ENCODE results near the gene GHRH.

Gene GHRH

GRCh38 chr20:37235065-37235464, 26.5 kb downstream of the GHRH start:
- no peak for DNase-seq

GRCh38 chr20:37234254-37234581, 27.4 kb downstream of the GHRH start:
- DNase-seq, result no peak

- peak; percentile 71 for DNase-seq
Observed at GRCh38 chr20:37233548-37234253, 27.9 kb downstream of the GHRH start.

- DNase-seq, result peak; percentile 84
Observed at GRCh38 chr20:37231947-37232630, 29.5 kb downstream of the GHRH start.

GRCh38 chr20:37230200-37230599, 31.4 kb downstream of the GHRH start:
- DNase-seq, result no peak

- DNase-seq, result no peak
Observed at GRCh38 chr20:37229357-37229756, 32.3 kb downstream of the GHRH start.

- DNase-seq, result no peak
Observed at GRCh38 chr20:37228656-37229055, 33.0 kb downstream of the GHRH start.

- DNase-seq, result no peak
Observed at GRCh38 chr20:37228082-37228481, 33.5 kb downstream of the GHRH start.

GRCh38 chr20:37226889-37227288, 34.7 kb downstream of the GHRH start:
- no peak for DNase-seq

GRCh38 chr20:37225146-37225545, 36.5 kb downstream of the GHRH start:
- no peak for DNase-seq

GRCh38 chr20:37223053-37223452, 38.6 kb downstream of the GHRH start:
- no peak for DNase-seq

- no peak for DNase-seq
Observed at GRCh38 chr20:37222086-37222485, 39.5 kb downstream of the GHRH start.

- DNase-seq, result no peak
Observed at GRCh38 chr20:37220731-37221130, 40.9 kb downstream of the GHRH start.

GRCh38 chr20:37219751-37220668, 41.6 kb downstream of the GHRH start:
- DNase-seq, result no peak

- DNase-seq, result no peak
Observed at GRCh38 chr20:37218976-37219375, 42.6 kb downstream of the GHRH start.

- no peak for DNase-seq
Observed at GRCh38 chr20:37218441-37218840, 43.2 kb downstream of the GHRH start.

GRCh38 chr20:37209661-37210314, 51.8 kb downstream of the GHRH start:
- DNase-seq, result no peak

GRCh38 chr20:37209193-37209592, 52.4 kb downstream of the GHRH start:
- no peak for DNase-seq

- no peak for DNase-seq
Observed at GRCh38 chr20:37207171-37207570, 54.4 kb downstream of the GHRH start.

- DNase-seq, result no peak
Observed at GRCh38 chr20:37205794-37206193, 55.8 kb downstream of the GHRH start.

GRCh38 chr20:37205130-37205529, 56.5 kb downstream of the GHRH start:
- no peak for DNase-seq

GRCh38 chr20:37204056-37204455, 57.6 kb downstream of the GHRH start:
- no peak for DNase-seq

- no peak for DNase-seq
Observed at GRCh38 chr20:37202267-37202943, 59.2 kb downstream of the GHRH start.

Measured in NCI-H524 treated with DMSO at 0.1 percent for 48 hours (cell line).